Stimulated activated CD8-positive, alpha-beta memory T cell treated with anti-CD3 and anti-CD28 coated beads, Interleukin-12 subunit alpha, Interleukin-12 subunit beta, amount 100 ng/mL, for 24 hours (primary cell): ENCODE results near the gene DNAI4.
"Not testable (repeated sequence)": the region's sequence is repeated elsewhere in the genome, so short reads cannot be mapped to it uniquely, and the experiment has no call there.

Experiments used
- DNase-seq: peaks from one replicate; pipeline ENCODE4 v3.0.0-alpha.2; 2020; ENCODE audit errors: extremely low read depth

DNAI4 gene

DNA sequence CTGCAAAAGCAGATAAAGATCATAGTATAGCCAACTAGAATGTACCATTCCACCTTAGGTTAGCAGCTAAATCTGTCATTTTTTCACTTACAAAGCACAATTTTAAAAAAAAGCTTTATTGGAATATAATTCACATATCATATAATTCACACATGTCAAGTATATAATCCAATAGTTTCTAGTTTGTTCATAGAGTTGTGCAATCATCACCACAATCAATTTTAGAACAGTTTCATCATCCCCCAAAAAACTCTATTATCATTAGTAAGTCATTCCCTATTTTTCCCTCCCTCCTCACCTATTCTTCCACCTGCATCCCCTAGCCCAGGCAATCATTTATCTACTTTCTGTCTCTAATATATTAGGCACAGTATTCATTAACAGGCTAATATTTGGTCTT is 91.5 kb downstream of the DNAI4 start:
- no peak for DNase-seq

DNA sequence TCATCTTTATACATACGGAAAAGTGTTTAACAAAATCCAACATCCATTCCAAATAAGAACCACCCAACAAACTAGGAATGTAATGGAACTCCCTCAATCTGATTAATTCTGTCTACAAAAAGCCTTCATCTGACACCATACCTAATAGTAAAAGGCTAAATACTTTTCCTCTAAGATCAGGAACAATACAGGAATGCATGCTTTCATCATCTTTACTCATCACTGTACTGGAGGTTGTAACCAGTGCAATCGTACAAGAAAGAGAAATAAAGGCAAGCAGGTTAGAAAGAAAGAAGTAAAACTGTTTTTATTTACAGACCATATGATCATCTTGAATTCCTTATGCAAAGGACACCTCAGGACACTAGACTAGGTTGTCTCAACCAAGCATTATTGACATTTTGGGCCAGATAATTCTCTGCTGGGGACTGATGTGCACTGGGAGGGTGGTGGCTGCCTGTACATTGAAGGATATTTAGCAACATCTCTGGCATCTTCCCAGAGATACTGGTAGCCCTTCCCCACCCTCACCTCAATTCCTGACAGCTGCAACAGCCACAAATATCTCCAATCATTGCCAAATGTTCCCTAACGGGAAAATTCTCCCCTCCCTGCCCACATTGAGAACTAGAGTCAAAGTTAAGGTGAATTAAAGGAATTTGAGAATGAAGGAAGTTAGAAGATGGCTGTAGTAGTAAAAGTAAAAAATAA is 93.0 kb downstream of the DNAI4 start:
- DNase-seq = no peak

DNA sequence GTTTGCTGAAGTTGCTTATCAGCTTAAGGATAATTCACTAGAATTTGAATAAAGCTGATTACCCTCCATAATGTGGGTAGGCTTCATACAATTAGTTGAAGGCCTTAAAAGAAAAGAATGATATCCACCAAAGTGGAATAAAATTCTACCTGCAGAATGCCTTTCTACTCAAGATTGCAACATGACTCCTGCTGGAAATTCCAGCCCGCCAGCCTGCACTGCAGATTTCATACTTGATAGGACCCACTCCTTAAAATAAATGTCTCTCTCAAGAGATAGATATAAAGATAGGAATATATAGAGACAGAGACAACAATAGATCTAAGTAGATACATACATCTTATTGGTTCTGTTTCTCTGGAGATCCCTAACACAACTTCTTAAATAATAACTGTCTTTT is 99.9 kb downstream of the DNAI4 start:
- DNase-seq = no peak

DNA sequence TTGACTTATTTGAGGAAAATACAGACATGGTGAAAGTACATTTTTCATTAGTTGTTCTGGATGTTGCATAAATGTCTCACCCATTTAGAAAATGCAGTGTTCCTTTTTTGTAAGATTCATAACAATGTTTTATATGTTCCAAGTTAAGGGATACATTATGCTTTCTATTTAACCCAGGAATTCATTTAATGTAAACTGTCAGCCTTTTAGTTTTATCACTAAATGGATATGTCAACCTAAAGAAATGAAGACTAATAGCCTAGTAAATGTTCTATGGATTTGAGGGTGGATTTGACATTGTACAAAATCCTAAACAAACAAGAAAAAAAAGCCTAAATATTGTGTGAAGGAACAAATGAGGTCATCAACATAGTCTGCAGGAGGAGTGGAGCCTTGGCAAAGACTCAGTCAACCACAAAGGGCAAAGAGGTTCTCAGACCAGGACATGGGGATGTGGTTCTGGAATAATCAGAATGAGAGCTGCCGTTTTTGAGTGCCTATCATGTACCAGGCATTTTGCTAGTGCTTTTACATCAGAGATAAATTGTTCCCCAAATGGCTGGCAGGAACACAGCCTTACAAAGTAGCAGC is 114.8 kb downstream of the DNAI4 start:
- no peak for DNase-seq

DNA sequence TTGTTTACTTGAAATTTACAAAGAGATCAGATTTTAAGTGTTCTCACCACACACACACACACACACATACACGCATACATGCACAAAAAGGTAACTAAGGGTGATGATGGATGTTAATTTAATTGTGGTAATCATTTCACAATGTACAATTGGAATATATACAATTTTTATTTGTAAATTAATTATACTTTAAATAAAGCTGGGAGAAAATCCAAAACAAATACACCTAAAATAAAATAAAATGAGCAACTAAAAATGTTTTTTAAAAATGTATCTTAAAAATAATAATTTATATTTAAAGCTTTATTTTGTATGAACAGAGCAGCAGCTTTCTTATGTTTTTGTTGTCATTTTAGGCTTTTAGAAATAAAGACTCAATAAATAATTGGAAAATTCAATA is 115.4 kb downstream of the DNAI4 start:
- no peak for DNase-seq

DNA sequence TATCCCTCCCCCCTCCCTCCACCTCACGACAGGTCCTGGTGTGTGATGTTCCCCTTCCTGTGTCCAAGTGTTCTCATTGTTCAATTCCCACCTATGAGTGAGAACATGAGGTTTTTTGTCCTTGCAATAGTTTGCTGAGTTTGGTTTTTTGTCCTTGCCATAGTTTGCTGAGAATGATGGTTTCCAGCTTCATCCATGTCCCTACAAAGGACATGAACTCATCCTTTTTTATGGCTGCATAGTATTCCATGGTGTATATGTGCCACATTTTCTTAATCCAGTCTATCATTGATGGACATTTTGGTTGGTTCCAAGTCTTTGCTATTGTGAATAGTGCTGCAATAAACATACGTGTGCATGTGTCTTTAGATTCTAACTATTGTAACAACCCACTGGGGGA is 128.8 kb downstream of the DNAI4 start:
- not testable (repeated sequence) for DNase-seq

DNA sequence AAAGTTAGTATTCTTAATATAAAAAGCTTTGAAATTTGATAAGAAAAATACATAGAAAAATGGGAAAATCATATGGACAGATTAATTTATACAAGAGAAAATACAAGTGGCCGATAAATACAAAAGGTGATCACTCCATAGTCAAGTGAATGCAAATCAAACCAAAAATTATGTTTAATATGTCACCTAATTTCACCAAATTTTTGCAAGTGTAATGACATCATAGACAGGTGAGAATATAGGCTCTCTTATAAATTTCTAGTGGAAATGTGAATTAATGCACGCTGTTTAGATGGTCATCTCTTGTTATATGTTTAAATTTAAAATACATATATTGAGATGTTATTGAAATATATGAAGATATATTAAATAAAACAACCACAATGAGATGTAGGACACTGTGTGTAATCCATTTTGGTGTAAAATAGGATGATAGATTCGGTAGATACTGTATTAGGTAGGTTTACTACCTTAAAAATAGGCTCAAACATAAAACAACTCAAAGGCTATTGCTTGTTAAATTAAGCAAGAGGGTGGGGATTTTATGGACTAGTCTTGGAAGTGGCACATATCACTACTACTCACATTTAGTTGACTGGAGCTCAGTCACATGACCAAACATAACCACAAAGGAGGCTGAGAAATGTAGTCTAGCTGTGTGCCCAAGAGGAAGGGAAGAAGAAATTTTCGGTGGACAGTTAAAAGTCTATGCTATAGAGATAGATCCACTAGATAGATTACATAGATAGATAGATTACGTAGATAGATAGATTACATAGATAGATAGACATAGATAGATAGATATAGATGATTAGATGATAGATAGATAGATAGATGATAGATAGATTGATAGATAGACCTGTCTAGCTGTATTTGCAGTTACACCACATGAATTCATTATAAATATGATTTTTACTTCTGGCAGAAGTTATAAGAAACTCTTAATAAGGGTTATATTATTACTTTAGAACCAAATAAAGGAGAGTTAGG is 132.7 kb downstream of the DNAI4 start:
- DNase-seq = no peak

DNA sequence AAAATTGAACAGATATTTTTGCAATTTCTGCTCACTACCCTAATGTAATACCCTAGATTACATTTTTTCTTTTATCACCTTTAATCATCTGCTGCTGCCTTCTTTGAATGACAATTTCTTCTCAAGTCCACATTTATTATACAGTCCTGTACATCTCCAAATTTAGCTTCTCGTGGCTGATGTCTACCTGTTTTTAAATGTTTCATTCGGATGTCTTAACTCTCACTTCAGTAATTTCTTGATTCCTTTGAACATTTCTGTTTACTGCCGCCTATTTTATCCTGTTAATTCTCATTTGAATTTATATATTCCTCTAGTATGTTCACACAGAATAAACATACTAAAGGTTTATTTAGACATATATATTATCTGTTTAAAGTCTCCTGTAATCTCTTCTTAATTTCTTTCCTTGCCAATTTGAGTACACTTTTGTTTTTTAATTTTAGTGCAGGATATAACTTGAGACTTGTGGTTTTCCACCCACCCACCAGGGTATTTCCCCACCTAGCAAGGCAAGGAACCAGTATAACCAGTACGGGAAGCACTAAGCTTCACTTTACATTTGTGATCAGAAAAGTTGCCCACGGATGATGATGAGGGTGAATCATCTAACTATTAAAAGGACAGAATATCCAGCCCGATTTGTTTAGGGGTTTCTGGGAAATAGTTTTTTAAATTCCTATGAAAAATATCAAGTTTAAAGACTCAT is 136.3 kb downstream of the DNAI4 start:
- DNase-seq = peak; percentile 38

DNA sequence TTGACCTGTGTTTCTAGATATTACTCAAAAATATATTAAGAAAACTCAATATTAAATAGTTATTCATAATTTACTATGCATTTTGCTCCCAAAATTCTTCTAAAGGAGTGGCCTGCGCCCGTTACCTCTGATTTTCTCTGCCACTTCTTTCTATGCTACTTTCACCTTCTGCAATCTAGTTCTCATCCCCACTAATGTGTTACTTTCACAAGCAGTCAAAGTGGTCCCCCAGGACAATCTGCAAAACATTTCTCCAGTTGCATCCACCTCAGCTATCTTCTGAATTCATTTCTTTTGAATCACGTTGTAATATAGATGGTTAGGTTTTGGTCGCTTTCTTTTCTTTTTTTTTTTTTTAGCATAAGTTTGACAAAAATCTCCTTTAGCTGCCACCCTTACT is 137.0 kb downstream of the DNAI4 start:
- DNase-seq = no peak

DNA sequence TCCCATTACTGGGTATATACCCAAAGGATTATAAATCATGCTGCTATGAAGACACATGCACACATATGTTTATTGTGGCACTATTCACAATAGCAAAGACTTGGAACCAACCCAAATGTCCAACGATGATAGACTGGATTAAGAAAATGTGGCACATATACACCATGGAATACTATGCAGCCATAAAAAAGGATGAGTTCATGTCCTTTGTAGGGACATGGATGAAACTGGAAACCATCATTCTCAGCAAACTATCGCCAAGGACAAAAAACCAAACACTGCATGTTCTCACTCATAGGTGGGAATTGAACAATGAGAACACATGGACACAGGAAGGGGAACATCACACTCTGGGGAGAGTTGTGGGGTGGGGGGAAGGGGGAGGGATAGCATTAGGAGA is 138.9 kb downstream of the DNAI4 start:
- not testable (repeated sequence) for DNase-seq

DNA sequence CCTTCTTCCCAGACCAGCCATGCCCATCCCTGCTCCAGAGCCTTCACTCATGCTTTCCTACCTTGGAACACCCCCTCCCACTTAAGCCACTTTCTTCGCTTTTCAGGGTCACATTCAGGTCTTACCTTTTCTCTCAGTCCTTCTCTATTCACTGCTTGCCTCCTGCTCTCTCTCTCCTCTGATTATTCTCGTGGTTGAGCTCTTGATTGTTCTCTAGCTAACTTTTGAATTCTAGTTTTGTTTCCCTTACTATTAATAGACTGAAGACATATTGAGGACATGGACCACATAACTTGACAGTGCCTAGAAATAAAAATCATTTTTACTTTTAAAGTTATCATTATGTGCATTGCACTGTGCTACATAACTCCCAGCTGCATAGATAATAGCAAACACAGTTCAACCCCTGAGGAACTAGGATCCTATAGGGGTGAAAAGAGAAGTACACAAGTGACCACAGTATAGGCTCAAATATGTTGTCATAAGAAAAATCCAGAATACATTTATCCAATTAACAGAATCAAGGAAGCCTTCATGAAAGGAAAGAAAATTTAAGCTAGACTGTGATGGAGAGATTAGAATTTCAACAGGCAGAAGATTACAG is 145.1 kb downstream of the DNAI4 start:
- no peak for DNase-seq

DNA sequence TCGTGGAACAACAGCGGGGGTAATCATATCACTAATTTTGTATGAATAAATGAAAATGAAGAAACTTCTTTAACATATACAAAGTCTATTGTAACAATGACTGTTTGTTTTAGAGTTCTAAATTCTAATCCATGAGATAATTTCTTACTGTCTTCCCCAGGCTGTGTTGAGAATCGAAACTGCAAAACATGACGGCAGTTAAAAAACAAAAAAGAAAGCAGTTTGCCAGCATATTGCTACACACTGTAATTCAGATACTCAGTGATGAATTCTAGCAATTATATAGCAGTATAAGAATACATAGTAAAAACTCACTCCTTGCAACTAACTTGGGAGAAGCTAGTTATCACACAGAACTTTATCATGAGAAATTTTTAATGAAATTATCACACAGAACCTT is 145.7 kb downstream of the DNAI4 start:
- no peak for DNase-seq

DNA sequence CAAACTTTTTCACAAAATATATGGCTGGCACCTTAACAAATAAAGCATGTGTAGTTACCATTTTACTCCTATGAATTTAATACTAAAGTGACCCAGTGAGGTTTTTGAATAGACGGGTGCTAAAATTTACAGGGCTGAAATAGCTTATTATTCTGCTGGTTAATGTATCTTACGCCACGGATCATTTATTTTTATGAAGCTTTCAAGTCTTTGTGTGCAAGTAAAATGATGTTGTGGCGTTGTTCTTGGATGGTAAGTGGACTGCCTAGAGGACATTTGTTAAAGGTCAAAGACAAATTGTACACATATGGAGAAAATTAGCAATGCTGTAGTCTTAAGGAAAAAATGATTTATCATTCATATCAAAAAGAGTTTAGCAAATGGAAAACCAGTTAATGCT is 146.4 kb downstream of the DNAI4 start:
- DNase-seq = no peak

DNA sequence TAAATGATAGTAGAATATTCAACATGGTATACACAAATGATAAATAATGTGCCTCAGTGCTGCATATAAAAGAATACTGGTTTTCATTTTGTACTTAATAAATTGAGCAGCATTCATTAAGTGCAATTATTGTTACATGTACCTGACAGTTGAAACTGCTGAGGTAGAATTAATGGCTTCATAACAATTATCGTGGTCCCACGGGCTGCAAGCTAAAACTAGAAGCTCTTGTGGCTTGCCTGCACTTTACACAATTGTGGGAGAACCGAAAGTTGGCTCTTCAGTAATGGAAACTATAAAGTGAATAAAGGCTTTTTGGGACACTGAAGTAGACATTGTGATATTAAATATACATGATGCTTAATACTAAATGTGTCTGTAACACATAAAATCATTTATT is 146.8 kb downstream of the DNAI4 start:
- DNase-seq = no peak

DNA sequence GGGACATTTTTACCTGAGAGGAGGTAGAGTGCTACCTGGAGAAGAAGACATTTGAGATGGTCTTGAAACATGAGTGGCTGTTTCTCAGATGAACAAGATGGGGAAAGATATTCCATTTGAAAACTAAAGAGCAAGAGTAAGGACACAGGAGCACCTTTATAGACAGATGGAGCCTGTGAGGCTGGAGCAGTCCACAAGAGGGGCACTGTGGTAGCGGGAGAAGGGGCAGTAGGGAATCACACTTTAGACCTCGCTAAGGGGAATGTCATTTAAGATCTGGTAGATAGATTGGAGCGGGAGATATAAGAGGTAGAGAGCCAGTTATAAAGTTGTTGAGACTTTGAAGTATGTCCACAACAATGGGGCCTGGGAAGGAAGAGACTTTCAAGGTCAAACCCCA is 149.0 kb downstream of the DNAI4 start:
- no peak for DNase-seq

DNA sequence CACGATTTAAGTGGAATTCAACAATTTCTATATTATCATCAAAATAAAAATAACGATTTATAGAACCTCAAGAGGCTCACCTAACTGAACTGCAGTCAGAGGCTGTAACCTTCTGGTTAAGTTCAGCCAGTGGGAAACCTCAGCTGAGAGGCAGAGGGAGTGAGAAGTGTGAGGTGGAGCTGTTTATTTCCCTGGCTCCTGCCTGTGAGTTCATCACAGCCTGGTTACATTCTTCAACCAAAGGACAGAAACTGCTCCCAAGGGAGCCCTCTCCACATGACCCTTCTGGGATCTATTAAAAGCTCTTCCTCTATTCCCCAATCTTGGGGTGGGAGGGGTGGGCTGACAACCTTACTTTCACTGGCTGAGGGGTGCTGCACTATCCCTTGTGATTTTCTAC is 150.2 kb downstream of the DNAI4 start:
- DNase-seq = no peak

DNA sequence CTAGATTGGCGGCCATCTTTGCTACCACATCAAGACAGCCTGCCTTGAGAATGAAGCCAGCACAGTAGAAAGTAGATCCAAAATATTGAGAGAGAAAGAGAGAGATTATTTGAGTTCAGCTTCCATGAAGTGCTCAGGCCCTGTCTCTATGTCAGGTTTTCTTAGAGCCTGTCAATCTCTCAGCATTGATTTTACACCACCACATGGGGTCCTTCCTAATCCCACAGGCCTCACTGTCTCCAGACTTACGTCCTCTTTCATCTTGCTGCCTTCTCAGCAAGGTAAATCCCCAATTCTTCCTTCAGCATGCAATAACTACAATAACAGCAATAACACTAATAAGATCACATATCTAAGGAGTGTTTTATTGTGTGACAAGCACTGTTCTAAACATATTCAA is 151.4 kb downstream of the DNAI4 start:
- DNase-seq = no peak

DNA sequence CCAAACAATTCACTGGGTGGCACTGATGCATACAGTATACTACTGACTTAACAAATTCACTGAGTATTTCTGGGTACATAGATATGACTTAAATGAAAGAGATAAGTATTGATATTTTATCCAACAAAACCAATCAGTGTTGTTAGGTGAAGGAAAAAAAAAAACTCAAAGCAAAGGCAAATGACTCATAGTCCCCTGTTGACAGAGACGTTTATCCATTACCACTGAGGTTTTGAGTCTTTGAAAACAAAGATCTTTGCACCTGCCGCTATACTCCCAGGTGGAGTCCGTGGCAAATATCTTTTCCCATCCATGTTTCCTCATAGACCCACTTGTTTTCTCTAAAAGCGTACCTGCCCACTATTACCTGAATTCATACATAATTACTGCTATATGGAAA is 154.0 kb downstream of the DNAI4 start:
- no peak for DNase-seq

DNA sequence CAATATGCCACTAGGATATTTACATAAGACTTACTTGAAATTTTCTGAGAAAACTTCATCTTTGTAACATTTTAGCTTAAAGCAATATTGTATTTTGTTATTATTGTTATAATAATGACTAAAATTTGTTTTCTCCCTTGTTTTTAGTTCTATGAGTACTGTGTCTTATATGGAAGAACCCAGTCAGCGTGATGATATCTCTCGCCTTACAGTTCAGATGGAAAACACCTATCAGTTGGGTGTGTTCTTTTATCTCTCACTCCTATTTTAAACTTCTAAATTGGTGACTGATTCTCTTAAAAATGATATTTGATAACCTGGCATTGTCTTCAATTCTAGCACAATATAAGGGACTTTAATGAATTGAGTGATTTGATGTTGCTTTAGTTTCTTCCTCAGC is 154.4 kb downstream of the DNAI4 start:
- DNase-seq = no peak

DNA sequence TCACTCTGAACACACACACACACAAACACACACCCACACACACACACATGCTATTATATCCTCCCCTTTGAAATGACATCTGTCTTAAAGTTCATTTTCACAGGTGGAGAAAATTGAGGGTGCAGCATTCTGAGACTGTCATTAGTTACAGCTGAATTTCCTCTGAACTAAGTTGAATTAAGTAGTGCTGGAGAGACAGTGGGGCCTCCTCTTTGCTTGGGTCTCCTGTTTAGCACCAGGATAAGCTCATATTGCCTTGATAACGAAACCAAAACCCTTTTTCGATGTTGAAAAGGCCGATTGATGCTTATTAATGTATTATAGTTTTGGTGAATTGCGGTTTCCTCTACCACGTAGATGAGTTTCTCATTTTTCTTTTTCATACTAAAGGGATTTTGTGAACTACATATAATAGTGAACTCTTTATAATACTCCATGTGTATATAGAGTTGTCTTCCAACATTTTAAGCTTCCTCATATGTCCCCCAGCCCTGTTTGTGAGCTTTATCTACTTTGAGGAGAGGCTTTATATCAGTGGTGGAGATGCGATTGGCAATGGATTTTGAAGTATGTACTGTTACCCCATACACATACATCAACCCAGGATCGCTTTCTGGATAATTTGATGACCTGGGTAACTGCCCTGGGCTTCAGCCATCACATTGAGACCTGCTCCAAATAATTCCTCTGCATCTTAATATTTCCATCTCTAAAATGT is 155.0 kb downstream of the DNAI4 start:
- no peak for DNase-seq

DNA sequence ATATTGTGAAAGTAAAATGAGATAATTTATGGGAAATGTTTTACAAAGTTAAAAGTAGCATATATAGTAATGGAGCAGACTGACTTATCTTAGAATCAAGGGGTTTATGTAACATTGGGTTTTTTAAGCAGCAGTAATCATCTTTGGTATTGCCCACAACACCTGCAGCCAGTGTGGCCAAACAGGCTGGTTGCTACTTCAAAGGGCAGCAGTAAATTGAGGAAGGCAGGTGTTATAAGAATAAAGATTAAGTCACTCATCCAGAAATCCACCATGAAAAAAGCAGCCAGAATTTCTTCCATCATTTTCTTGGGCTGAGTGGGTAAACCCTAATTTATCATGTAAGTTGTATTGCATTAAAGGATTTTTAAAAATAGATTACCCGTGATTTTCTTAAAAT is 155.7 kb downstream of the DNAI4 start:
- no peak for DNase-seq
